ENCODE results near the gene HS6ST3. TPM values are rescaled to one million over a fixed set of nuclear protein-coding genes. Genes with fewer than 3 reads are reported as not detected.

The HS6ST3 gene
- total and polyA plus RNA-seq, 8 donors: 0.65 to 3.4 (median 1.8) TPM

- FAIRE-seq (no peak), ATAC-seq (peak in 3 of 4 donors; percentile 61 to 75 (median 75)), DNase-seq (no peak)
- Histone ChIP-seq H3K9me3 (no peaks in the 10 kb centered on the region), H3K36me3 (no peaks in the 10 kb centered on the region), H3K4me1 (no peaks in the 10 kb centered on the region), H3K4me3 (no peak overlapping the region), H3K27me3 (no peaks in the 10 kb centered on the region), H3K27ac (no peak overlapping the region)
- intact Hi-C loops (cut with DNase I): no loop called here
- TF ChIP-seq CTCF (IDR thresholded peaks at IDR 0.05): no peak
- WGBS, 2 donors: 61 to 64% methylated on average over 11 of the region's 11 CpGs
Measured at GRCh38 chr13:96214824-96215445, 125.0 kb downstream of the HS6ST3 start.

- WGBS, 2 donors: 88 to 94% methylated on average over 6 of the region's 6 CpGs
- H3K27ac ChIP-seq: no peak overlapping the region
- H3K27me3 ChIP-seq: no peaks in the 10 kb centered on the region
- DNase-seq (no peak), ATAC-seq (no peak), FAIRE-seq (no peak)
- no peak for TF ChIP-seq CTCF (IDR thresholded peaks at IDR 0.05)
- H3K9me3 ChIP-seq: no peaks in the 10 kb centered on the region
- no peaks in the 10 kb centered on the region for H3K36me3 ChIP-seq
- no peaks in the 10 kb centered on the region for H3K4me1 ChIP-seq
- no peak overlapping the region for H3K4me3 ChIP-seq
- intact Hi-C loops (cut with DNase I): no loop called here
Measured at GRCh38 chr13:96216543-96216942, 126.6 kb downstream of the HS6ST3 start.

DNA sequence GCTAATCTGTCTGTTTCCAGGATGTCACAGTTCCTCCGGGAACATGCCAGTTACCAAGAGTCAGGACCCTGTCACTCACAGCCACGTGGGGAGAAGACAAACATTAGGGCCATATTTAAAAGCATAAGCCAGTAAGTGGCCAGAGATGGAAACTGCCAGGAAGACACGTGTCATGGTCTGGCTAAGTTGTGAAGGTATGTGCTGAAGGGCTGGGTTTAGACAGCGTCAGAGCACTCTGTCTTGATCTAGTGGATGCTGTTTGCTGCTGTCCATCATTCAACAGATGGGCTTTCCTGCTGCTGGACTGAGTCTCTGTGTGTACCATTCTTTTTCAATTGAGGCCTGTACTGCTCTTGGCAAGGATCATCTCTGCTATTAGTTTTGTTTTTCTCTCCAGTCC lies 128.6 kb downstream of the HS6ST3 start:
- no peaks in the 10 kb centered on the region for H3K36me3 ChIP-seq
- FAIRE-seq: no peak
- TF ChIP-seq CTCF (IDR thresholded peaks at IDR 0.05): no peak
- 69 to 70% methylated on average over 4 of the region's 4 CpGs for WGBS, 2 donors
- H3K4me1 ChIP-seq: no peaks in the 10 kb centered on the region
- no peak overlapping the region for H3K4me3 ChIP-seq
- peak in 1 of 4 donors; percentile 42 for ATAC-seq
- intact Hi-C loops (cut with DNase I): no loop called here
- no peak overlapping the region for H3K27ac ChIP-seq
- DNase-seq: no peak
- H3K27me3 ChIP-seq: no peaks in the 10 kb centered on the region
- H3K9me3 ChIP-seq: no peaks in the 10 kb centered on the region

DNA sequence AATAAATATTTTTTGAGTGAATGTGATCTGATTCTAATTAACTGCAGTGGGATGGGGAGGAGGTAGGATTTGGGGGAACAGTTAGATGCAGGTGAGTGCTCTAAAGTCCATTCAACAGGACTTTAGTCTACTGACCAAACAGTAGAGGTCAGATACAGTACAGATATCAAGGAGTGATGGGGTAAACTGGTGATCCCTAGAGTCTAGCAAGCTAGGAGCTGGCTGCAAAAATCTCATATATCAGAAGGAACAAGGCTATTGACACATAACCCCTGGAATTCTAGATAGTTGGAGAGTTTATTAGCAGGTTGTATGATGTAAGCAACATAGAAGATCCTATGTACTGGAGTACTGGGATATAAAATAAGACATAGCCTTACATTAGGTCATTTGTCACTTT lies 131.6 kb downstream of the HS6ST3 start:
- no peaks in the 10 kb centered on the region for H3K4me1 ChIP-seq
- no peak for DNase-seq
- intact Hi-C loops (cut with DNase I): no loop called here
- no peaks in the 10 kb centered on the region for H3K27me3 ChIP-seq
- no peaks in the 10 kb centered on the region for H3K36me3 ChIP-seq
- FAIRE-seq: no peak
- H3K4me3 ChIP-seq: no peak overlapping the region
- H3K27ac ChIP-seq: no peak overlapping the region
- TF ChIP-seq CTCF (IDR thresholded peaks at IDR 0.05): no peak
- H3K9me3 ChIP-seq: no peaks in the 10 kb centered on the region
- ATAC-seq: no peak

- no peak for DNase-seq
- FAIRE-seq: no peak
- Histone ChIP-seq H3K36me3 (no peaks in the 10 kb centered on the region), H3K27ac (no peak overlapping the region), H3K4me1 (no peaks in the 10 kb centered on the region), H3K27me3 (no peaks in the 10 kb centered on the region), H3K9me3 (no peaks in the 10 kb centered on the region), H3K4me3 (no peak overlapping the region)
- ATAC-seq: no peak
- WGBS, 2 donors: 90 to 93% methylated on average over 5 of the region's 5 CpGs
- TF ChIP-seq CTCF (IDR thresholded peaks at IDR 0.05): no peak
- intact Hi-C loops (cut with DNase I): no loop called here
Measured at GRCh38 chr13:96223231-96223630, 133.3 kb downstream of the HS6ST3 start.
